ENCODE data around the gene SPATA2.
A peak's percentile ranks its signal among the peaks of the same experiment; 100 is the strongest.

SPATA2 gene

DNA sequence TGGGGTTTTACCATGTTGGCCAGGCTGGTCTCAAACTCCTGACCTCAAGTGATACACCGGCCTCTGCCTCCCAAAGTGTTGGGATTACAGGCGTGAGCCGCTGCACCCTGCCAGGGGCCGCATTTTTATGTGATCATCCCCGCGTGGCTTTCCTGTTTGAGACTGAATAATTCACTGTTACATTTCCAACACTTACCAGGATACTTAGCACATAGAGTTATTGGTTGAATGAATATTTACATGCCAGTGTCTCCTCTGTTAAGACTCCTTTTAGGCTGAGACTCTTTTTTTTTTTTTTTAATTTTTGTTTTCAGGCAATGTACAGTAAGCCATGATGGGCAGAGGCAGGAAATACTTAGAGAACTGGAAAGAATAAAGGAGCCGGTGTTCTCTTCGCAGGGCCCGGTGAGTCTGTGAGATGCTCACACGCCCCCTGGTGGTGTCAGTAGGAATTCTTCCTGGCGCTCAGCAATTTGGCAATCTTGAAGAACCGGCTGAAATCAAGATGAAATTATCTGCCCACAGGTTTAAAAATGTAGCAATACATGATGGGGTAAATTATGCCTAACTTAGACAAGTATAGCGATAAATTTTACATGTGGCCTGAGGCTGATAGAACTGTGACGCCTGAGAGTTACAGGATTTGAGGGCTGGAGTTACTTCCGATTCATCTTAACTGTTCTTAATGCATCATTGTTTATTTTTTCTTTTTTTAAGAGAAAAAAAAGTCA, 13.2 kb upstream of the SPATA2 start:
- DNase-seq, result peak; percentile 92

DNA sequence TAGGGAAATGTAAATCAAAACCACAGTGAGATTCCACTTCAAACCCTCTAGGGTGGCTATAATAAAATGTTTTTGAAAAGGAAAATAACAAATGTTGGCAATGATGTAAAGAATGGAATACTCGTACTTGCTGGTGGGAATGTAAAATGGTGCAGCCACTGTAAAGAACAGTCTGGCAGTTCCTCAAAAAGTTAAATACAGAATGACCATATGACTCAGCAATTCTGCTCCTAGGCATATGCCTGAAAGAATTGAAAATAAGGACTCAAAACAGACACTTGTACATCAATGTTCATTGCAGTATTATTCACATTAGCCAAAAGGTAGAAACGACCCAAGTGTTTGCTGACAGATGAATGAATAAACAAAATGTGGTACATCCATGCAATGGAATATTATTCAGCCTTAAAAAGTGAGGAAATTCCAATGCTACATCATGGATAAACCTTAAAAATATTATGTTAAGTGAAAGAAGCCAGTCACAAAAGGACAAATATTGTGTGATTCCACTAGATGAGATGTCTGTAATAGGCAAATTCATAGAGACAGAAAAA, 10.6 kb upstream of the SPATA2 start:
- no peak for DNase-seq

DNA sequence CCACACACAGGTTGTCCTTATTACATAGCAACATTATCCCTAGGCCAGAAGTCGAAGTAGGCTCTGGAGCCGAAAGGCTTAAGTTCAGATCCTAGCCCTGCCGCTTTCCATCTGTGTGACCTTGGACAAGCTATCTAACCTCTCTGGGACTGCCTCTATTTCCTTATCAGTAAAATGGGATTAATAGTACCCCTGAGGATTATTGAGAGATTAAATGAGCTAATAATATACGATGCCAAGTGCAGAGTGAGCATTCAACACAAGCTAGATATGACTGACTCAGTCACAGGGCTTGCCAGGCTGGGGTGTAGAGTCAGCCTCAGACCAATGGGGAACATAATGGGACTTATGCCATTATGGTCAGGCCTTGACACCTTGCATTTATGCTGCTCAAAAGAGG, 8.9 kb upstream of the SPATA2 start:
- peak; percentile 57 for DNase-seq

DNA sequence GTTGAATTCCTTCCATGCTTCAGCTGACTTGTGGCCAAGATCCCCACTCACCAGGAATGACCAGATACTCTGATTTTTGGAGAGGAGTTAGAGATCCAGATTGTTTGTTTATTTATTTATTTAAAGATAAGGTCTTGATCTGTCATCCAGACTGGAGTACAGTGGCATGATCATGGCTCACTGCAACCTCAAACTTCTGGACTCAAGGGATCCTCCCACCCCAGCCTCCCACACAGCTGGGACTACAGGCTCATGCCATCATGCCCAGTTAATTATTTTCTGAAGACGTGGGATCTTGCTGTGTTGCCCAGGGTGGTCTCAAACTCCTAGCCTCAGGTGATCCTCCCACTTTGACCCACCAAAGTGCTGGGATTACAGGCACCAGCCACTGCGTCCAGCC, 4.1 kb upstream of the SPATA2 start:
- DNase-seq, result no peak

DNA sequence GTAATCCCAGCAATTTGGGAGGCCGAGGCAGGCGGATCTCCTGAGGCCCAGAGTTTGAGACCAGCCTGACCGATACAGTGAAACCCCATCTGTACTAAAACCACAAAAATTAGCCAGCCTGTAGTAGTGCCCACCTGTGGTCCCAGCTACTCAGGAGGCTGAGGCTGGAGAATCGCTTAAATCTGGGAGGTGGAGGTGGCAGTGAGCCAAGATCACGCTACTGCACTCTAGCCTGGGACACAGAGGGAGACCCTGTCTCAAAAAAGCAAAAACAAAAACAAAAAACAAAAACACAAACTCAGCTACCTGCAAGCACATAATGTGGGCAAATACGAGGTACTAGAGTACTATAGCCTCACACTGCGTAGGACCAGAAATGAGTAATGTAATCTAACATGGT, 3.7 kb upstream of the SPATA2 start:
- DNase-seq, result no peak

DNA sequence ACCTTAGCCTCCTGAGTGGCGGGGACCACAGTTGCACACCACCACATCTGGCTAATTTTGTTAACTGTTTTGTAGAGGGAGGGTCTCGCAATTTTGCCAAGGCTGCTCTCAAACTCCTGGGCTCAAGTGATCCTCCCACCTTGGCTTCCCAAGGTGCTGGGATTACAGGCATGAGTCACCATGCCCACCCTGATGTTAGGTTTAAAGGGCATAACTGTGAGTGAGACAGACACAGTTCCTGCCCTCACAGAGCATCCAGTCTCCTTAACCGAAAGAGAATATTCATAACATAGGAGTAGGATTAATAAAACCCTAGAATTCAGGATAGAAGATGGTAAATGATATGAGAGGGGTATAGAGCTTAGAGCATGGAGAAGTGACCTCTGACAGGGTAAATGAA, 3.1 kb upstream of the SPATA2 start:
- DNase-seq, result no peak

DNA sequence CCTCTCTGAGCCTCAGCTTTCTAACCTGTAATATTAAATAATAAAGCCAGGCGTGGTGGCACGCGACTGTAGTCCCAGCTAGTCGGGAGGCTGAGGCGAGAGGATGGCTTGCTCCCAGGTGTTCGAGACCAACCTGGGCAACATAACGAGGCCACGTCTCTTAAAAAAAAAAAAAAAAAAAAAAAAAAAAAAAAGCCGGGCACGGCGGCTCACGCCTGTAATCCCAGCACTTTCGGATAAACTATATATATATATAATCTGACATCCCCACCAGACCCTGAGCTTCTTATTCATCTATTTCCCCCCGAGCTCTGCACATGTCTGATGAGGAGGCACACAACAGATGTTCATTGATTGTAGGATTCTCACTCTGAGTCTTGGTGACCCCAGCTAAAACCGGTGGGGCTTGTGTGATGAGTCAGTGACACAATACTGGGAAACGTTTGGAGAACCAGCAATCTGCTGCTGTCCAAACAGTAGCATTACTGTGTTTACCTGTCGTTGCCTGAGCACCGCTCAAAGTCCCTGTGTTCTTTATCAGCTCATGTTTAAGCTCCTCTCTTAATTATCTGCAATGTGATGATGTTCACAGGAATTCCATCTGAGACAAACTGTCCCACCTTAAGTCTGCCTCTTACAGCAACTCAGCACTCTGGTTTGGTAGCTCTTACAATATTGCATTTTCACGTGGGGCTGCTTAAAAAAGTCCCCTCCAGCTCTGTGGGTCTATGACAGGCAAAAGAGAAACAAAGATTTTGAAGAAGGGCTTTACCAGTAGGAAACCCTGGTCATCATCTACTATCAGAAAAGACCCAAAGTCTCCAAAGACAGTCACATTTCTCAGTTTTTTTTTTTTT, 1.0 kb upstream of the SPATA2 start:
- peak; percentile 90 for DNase-seq

DNA sequence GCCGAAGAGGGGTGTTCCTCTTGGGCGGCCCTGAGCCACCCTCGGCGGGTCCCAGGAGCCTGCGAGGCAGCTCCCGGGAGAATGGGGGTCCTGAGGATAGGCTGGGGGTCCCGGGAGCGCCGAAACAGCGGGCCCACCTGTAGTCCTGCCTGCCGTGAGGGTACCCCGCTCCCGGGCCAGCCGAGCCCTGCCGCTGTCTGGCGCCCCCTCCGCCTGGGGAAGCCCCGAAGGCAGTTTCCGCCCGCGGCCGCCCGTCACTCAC, 280 bp downstream of the SPATA2 start:
- DNase-seq, result no peak

DNA sequence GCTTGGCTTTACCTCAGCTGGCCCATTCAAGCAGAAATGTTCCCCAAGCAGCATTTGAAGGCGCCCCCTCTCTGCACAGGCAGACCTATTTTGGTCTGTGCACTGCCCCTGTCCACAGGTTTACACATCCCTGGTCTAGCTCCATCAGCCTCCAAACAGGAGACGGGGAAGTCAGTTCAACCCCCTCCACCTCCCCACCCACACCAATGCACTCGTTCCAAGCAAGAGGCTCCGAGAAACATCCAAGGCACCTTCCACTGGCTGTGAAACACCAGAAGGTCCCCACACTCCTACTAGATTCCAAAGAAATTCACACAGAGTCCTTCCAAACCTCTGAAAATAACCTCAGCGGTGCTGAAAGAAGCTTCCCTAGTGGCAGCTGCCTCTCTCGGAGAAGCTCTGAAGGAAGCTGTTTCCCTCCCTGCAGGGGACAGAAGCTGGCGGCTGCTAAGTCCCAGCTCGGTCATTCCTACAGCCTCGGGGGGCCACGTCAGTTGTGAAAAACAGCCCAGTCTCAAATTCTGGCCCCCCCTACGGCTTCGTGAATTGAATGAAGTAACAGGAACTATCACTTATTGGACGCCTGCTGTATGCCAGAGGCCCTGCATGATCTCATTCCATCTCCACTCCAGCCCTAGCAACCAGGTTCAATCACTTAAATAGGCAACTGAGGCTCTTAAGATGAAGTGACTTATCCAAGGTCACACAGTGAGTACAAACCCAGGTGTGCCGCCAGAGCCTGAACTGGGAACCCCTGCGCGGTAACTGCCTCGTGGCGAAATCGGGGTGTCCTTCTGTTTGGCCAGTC, 815 bp downstream of the SPATA2 start:
- DNase-seq, result no peak

DNA sequence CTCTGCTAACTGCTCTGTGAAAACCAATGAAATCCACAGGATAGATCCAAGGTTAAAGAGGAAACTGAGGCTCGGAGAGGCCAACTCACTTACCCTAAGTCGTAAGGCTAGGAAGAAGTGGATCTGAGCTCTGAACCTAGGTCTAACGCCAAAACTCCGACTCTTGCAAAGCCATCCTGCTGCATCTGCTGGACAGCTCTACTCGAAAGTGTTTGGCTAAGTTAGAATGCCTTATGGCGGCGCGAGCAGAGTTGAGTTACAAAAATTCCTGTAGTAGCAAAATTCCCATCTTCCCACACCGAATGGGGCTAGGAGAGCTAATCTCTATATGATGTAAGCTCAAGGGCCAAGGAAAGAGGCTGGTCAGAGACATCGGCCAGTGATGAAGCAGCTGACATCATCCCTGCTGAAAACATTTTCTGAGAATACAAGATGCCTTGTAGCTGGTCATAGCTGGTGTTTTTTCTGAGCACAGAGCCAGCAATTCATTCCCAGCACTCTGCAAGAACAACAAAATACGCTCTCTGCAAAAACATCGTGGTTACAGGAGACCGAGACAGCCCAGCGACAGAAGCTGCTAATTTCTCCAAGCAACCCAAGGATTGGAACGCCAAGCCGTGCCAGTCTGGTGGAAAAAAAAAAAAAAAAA, 1.8 kb downstream of the SPATA2 start:
- DNase-seq, result no peak

DNA sequence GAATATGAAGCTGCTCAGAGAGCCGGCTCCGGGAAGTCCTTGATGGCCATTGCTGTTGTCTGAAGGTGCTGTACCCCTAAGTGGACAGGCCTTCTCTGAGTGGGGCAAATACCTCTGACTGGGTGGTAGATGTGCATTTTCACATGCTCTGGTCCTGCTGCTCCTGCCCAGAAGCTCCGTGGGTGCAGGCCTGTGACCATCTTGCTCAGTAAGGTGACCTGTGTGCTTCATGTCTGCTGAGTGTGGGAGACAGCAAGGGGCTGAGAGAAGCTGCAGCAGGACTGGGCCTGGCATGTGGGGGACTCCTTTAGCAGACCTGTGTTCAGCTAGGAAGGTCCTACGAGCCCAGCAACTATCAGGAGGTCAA, 5.0 kb downstream of the SPATA2 start:
- DNase-seq, result no peak

DNA sequence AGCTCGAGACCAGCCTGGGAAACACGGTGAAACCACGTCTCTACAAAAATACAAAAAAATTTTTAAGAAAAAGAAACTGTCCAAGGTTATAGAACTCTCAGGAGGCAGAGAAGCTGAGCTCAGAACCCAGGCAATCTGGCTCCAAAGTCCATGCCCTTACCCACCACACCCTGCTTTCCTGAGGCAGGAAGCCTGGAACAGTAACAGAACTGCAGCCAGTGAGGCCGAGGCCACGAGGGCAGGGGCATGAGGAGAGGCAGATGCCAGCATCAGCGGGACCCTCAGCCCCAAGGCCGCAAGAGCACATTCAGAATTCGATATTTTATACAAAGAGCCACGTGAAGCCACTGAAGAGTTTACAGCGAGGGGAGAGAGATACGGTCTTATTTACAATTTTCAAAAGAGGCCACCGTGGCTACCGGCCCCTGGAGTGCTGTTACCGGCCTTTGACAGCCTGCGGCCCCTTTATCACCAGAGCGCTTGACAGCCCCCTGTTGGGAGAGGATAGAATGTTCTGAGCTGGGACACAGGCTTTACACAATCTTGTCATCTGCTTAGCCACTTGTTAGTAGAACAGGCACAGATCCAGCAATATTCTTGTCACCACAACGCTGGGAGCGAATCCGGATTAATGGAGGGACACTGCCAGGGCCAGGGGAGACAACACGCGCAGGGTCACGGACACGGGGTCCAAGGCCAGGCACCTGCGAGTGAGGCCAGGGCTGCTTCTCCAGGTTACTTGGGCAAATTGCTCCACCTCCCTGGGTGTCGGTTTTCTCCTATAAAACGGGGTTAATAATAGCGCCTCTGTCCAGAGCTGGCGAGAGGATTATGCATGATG, 5.6 kb downstream of the SPATA2 start:
- DNase-seq, result peak; percentile 87

DNA sequence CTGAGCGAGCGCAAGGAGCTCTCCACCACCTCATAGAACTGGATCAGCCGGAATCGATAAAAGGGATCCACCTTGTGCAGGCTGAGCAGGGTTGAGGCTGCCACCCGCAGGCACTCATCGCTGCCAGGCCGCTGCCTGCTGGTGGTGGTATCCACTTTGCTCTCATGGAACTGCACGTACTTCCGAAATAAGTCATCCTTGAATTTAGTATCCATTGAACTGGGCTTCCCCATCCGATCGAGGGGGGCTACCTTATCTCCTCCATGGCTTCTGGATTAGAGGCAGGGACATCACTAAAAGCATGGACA, 7.1 kb downstream of the SPATA2 start:
- DNase-seq, result no peak

DNA sequence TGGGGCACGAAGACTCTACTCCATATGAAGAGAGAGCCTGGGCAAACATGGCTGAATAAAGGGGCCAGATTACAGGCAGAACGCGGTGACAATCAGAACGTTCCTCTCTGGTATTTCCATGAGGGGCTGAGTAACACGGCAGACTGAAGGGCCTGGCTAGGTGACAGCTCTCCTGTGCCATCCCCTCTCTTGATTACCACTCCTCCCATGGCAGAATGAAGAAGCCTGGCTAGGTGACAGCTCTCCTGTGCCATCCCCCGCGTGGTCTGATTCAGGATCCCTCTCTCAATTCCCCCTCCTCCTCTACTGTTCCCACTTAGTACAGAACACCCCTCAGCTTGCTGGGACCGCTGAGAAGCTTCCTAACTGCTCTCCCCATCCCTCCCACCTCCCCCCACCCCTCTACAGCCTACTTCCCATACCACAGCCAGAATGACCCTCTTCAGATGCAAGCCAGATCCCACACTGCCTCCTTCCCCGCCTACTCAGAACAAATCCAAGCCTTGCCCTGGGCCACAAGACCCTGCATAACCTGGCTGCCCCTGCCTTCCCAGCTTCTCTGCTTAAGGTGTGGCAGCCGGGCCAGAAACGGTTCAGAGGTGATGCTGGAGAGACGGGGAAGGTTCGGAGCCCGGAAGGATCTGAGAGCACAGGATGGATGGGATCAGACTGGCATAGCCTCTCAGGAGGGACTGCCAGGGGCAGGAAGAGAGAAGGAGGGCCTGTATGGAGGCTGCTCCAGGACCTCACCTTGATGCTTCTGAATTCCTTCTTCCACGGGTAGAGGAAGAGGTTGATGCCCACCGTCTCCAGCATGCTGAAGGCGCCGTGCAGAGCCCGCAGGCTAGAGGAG, 7.7 kb downstream of the SPATA2 start:
- DNase-seq, result no peak

DNA sequence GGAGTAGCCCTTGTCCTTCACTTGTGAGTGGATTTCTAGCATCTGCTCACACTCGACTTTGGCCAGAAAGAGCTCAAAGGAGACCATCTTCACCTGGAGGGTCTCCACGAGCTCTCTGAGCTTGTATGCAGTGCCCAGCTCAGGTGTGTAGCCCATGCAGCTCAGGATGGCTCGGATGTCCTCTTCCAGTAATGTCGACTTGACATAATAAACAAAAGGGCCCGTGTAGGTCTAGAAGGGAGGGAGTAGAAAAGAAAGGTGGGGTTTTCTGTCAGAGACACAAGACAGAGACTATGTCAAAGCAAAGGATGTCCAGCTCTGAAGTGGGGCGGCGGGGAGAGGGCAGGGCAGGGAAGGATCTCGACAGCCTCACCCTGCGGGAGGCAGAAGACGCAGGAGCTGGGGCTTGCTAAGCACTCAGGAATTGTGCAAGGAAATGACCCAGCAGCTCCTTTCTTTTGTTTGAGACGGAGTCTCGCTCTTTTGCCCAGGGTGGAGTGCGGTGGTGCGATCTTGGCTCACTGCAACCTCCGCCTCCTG, 8.6 kb downstream of the SPATA2 start:
- DNase-seq, result no peak

DNA sequence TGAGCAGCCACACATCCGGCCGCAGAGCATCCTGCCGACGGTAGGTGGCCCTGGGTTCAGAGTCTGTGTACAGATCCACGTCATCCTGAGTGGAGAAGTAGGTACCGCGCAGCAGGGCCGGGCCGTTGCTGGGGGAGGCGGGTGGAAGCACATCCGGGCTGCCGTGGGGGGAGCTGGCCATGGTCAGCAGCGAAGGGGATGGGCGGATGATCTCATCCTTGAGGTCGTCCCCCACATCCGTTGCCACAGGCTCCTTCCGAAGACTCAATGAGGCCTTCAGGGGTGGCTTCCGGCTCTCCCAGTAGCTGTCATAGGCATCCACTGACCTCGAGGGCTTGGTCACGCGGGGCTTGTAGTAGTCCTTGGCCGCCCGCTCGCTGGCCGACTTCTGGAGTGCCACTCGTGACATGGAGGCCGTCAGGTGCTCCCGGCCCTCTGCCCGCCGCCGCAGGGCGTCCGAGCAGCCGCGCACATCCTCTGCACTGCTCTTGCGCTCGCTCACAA, 9.2 kb downstream of the SPATA2 start:
- DNase-seq, result no peak

DNA sequence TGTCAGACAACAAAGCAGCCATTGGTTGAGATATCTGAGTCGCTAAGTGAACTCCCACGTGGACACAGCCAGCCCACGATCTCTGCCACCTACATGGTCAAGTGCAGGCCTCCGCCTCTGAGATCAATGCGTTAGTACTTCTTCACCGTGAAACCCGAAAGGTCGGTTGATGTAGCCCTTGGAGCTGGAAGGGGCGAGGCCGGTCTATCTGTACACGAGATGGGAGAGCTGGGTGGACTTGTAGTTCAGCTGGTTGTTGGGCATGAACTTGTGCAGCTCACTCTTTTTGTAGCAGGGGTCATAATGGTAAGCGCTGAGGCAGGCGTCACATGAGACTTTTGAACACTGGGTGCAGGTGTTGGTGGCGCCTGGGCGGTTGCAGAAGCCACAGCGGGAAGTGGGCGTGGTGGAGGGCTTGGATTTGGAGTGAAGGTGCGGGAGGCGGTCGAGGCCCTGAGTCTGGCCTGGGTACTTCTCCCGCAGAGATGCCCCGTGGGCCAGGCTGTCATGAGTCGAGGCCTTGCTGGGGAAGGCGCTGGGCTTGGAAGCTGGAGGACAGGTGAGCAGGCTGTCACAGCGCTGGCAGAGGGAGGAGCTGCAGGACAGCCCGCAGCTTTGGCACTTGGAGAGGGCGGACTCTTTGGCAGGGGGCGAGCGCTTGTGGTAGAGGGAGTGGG, 9.8 kb downstream of the SPATA2 start:
- no peak for DNase-seq

DNA sequence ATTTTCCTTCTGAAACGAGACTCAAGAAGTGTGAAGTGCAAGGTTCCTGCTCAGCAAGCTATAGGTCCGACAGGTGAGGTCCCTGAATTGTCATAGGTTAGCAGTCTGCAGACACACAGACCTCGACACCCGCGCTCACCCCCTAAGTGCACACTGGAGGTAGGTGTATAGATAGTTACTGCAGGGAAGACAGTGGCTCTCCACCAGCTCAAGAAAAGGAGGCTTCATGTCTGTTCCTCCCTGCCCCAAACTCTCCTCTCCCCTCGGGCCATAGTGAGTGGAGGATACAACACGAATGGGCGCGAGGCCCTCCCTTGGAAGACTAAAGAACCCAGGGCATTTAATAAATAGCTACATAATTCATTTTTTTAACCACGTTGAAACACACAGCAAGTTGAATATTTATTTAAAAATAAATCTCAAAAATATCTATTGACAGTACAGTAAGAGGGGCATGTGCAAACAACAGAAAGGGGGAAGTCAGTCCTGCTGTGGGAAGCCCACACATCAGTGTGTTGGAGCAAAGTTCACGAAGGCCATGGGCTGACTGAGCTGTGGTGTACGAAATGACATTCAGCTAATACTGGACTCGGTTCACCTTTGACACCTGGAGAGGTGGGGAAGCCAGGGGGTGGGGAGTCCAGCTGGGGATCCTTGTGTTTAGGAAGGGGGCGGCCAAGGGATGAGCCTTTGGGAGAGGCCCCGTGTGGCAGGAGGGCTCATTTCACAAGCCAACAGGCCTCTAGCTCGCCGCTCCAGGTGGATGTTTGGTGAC, 10.7 kb downstream of the SPATA2 start:
- no peak for DNase-seq

DNA sequence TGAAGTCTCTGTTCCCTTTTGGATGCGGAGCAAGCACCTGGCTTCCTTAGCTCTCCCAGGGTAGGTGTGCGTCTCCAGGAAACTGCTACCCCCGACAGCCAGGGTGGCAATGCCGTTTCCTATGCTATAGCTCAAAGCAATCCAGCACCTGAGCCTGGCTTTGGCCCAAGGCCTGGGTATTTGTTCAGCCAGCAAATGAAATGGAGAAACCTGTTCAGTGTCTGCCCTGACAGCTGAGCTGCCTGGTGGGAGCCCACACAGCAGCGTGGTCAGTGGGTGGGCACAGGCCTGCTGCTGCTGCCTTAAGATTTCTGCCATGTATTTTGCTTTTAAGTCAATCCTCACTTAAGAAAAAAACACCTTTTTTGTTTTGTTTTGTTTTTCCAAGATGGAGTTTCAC, 13.7 kb downstream of the SPATA2 start:
- no peak for DNase-seq

All from NCI-H82 (cell line).